ENCODE results near the gene RUBCNL. TPM values are rescaled to one million over a fixed set of nuclear protein-coding genes. Genes with fewer than 3 reads are reported as not detected.

RUBCNL gene
- polyA plus RNA-seq, 10 donors: 1.6 to 6.0 (median 3.2) TPM

DNA sequence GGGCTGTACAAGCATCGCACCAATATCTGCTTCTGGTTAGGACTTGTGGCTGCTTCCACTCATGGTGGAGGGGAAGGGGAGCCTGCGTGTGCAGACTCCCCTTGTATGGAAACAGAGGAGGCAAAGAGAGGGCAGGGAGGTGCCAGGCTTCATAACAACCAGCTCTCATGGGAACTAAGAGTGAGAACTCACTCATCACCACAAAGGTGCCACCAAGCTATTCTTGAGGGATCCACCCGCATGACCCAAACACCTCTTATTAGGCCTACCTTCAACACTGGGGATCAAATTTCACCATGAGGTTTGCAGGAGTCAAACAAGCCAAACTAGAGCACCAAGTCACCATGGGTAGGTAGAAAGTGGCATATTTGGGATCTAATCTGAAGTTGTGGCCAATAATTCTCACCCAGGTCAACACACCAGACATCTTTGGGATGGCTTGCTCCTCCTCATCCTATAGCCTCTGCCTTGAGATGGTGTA, 46.4 kb downstream of the RUBCNL start:
- DNase-seq: no peak

DNA sequence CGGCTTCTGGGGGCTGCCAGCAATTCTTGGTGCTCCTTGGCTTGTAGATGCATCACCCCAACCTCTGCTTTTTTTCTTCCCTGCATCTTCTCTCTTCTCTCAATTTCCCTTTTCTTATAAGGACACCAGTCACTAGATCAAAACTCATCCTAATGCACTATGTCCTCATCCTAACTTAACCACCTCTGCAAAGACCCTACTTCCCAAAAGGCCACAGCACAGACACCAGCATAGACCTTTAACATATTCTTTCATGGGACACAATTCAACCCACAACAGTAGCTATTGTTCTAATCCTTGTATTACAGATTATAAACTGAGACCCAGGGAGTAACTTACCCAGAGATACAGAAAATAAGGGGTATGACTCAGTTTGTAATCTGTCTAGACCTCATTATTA, 47.0 kb downstream of the RUBCNL start:
- no peak for DNase-seq

GRCh38 chr13:46339035-46339666, 47.9 kb downstream of the RUBCNL start:
- peak in 2 of 3 donors; percentile 33 to 73 for DNase-seq

- DNase-seq: no peak
These were observed 49.4 kb downstream of the RUBCNL start for GRCh38 chr13:46337700-46338099.

DNA sequence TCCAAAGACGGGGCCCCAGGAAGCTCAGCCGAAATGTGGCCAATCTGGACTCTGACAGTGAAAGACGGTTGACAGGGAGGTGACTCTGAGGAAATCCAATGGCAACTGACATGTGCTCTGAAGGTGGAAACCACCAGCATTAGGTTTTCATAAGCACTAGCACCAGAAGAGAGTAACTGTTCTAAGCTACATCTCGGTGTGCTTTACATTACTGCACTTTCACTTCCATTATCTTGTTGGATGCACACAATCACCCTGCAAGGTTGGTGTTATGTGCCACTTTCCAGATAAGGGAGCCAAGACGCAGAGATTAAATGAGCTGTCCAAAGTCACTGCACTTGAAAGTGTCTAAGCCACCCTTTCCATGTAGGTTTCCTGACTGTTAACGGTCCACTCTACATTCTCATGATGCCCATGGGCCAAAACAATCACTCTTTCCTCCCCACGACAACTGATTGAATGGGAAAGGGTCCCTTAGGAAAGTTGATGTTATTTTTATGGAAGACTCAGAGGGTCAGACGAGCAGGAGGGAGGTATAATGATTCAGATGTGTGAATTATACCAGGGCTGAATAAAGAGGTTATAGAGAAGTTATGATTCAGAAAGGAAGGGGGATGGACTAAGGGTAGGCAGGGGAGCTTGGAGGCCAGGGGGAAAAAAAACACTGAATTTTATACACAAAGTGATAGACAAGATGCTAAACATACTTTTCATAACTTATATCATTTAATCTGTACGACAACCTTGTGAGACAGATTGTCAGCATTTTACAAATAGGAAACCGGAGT, 52.8 kb downstream of the RUBCNL start:
- no peak for DNase-seq

GRCh38 chr13:46332772-46333171, 54.3 kb downstream of the RUBCNL start:
- no peak for DNase-seq

DNA sequence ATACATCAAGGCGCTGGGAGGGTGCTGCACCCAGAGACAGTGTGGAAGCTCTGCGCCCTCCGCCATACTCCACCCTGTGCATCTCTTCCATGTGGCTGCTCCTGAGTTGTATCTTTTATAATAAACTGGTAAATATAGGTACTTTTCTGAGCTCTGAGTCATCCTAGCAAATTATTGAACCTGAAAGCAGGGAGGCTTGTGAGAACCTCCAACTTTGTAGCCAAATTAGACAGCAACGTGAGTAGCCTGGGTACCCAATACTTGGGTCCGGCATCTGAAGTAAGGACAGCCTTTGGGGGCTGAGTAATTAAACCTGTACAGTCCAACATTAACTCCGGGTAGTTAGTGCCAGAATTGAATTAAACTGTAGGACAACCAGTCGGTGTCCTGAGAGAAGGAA, 57.4 kb downstream of the RUBCNL start:
- DNase-seq: no peak

DNA sequence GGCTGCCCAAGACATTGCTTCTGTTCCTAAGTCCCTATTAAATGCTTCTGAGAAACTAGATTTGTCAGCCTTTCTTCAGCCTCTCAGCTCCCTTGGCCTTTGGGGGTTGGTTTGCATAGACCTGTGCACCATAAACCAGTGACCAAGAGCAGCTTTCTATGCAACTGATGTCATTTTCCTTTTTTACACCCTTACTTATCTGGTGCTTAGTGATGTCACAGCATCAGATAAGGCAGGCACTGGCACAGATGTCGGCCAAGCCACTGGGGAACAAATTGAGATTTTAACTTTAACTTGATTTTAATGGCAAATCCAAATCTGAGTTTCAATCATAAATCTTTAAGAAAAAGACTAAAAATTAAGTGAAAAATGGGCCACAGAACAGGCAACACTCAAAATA, 59.8 kb downstream of the RUBCNL start:
- DNase-seq: no peak

- peak in 1 of 3 donors; percentile 26 for DNase-seq
These were observed 62.1 kb downstream of the RUBCNL start for GRCh38 chr13:46324976-46325375.

DNA sequence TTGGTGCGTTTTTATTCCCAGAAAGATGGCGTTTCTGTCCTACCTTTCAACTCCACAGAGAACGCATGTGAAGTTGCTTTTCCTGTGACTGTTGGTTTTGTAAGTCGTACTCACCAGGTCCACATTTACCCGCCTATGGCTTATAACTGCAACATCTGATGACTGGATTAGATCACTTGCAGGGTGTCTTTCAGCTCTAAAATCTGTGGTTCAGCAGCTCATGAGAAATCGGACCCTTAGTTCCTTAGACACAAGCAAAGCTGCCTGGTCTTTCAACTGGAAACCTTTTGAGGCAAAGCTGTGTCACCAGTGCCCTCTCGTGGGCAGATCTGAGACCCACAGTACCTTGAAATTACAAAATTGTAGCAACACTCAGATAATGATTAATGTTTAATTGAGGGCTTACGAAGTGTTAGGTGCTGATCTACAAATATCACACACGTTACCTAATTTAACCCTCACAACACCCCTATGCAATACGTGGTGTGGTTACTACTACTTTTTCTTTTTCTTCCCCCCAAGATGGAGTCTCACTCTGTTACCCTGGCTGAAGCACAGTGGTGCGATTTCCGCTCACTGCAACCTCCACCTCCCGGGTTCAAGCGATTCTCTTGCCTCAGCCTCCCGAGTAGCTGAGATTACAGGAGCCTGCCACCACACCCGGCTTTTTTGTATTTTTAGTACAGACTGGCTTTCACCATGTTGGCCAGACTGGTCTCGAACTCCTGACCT, 65.4 kb downstream of the RUBCNL start:
- peak; percentile 45 to 57 (median 48) for DNase-seq

- no peak for DNase-seq
These were observed 66.2 kb downstream of the RUBCNL start for GRCh38 chr13:46320821-46321220.

DNA sequence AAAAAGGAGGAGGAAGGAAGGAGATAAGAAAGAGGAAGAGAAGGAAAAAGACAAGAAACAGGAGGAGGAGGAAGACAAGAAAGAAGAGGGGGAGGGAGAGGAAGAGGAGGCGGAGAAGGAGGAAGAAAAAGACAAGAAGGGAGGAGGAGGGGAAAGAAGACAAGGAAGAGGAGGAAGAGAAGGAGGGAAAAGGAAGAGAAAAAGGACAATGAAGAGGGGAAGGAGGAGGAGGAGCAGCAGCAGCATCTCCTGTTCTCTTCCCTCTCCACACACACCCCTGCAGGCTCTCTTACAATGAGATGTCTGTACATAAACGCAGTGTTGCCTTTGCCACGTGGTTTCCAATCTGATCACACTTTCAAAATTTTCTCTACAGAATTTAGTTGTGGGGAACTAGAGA, 66.6 kb downstream of the RUBCNL start:
- DNase-seq: no peak

GRCh38 chr13:46318986-46319385, 68.1 kb downstream of the RUBCNL start:
- DNase-seq: no peak

DNA sequence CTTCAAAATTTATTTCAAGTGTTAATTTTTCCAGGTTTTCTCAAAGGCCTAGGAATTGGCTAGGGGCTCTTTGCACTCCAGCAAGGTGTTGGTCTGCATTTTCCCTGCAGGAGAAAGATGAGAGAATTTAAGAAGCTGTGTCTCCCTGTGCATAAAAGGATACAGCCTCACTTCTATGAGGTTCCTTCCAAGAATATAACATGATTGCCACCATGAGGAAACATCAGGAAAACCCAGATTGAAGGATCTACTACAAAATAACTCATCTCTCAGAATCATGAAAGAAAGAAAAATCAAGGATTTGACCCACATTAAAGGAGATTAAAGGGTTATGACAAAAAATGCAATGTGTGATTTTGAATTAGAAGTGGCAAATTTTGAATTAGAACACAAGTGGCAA, 69.9 kb downstream of the RUBCNL start:
- no peak for DNase-seq

DNA sequence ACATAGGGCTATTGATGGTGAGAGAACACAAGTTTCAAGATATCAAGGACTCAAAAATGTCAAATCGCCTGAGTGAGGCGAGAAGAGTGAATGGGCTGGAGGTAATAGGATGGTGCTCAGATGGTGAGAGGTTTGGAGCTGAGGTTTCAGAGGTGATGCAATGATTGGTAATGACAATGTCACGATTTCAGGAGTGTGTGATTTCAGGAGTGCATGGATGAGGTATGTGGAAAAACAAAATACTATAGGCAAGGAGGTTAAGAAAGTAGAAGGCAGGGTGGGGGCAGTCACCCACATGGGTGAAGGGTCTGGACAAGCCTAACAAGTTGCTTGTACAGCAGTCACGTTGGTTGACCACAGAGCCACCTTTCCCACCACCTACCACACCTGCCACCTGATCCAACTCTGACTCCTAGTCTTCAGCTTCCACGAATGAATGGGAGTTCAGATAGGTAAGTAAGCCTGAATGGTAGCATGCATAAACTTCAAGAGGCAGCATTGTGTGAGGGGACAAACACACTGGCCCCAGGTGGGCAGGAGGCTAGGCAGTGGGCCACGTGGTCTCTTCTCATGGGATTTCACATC, 71.5 kb downstream of the RUBCNL start:
- DNase-seq: no peak

DNA sequence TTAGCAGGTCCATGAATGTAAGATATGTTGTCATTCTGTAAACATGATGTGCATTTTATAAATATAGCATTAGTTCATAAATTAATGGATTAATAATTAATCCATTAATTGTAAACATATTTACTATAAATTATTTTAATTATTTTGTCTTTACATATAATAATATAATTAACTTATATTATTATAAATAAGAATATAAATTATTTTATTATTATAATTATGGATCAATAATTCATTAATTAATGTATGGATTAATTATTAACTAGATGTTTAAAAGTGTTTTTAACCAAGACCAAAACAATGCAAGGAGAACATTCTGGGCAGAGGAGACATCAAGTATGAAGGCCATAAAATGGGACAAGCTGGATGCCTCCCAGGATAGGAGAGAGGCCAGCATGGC, 72.0 kb downstream of the RUBCNL start:
- no peak for DNase-seq

- DNase-seq: no peak
These were observed 72.5 kb downstream of the RUBCNL start for GRCh38 chr13:46314587-46314986.

- no peak for DNase-seq
These were observed 73.4 kb downstream of the RUBCNL start for GRCh38 chr13:46313432-46314257.

- no peak for DNase-seq
These were observed 74.0 kb downstream of the RUBCNL start for GRCh38 chr13:46313024-46313423.

DNA sequence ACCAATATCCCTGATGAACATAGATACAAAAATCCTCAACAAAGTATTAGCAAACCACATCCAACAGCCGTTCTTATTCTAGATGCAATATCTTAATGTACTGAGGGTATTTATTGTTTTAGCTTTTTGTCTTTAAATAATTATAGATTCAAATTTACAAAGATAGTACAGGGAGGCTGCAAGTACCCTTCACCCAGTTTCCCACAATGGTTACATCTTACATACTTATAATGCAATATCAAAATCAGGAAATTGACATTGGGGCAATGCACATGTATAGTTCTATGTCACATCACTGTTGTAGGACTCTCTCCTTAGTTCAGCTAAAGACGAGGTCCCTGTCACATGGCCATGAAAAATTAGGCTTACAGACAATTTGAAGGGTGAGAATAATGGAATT, 75.8 kb downstream of the RUBCNL start:
- DNase-seq: no peak

DNA sequence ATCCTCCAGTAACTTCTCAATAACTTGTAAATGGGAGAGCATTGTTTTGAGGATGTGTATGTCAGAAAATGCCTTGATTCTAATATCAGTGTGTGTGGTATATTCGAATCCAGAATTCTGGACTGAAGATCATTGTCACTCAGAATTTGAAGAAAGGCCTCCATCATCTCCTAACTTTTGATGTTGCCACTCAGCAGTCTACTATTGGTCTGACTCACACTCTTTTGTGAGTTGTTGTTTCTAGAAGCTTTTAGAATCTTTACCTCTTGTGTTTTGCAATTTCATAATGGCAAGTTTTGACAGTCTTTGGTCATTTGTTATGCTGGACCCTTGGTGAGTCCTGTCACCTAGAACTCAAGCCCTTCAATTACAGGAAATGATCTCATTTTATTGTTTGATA, 77.0 kb downstream of the RUBCNL start:
- DNase-seq: no peak

All from muscle of back (tissue), 11 donors.